Measurements from ENCODE around the gene PGM2L1.
"Not testable (repeated sequence)": the region's sequence is repeated elsewhere in the genome, so short reads cannot be mapped to it uniquely, and the experiment has no call there.

PGM2L1 gene

GRCh38 chr11:74398244-74399159 is at the start of gene PGM2L1:
Gene PGM2L1, minus strand, starts transcription at chr11:74398433. Its CDS starts 272 bp downstream, at chr11:74398161.
- FAIRE-seq, result peak; percentile 96

GRCh38 chr11:74447720-74448119 is 49.5 kb upstream of the PGM2L1 start:
- FAIRE-seq, result no peak

- FAIRE-seq, result no peak
Observed at GRCh38 chr11:74446532-74446938, 48.3 kb upstream of the PGM2L1 start.

- FAIRE-seq, result no peak
Observed at GRCh38 chr11:74444173-74444826, 46.1 kb upstream of the PGM2L1 start.

- no peak for FAIRE-seq
Observed at GRCh38 chr11:74443071-74443864, 45.0 kb upstream of the PGM2L1 start.

GRCh38 chr11:74442636-74443035 is 44.4 kb upstream of the PGM2L1 start:
- no peak for FAIRE-seq

GRCh38 chr11:74438681-74439080 is 40.4 kb upstream of the PGM2L1 start:
- FAIRE-seq, result no peak

GRCh38 chr11:74437441-74438042 is 39.3 kb upstream of the PGM2L1 start:
- FAIRE-seq, result no peak

- no peak for FAIRE-seq
Observed at GRCh38 chr11:74434528-74434927, 36.3 kb upstream of the PGM2L1 start.

GRCh38 chr11:74429205-74429604 is 31.0 kb upstream of the PGM2L1 start:
- FAIRE-seq, result no peak

GRCh38 chr11:74427384-74427886 is 29.2 kb upstream of the PGM2L1 start:
- FAIRE-seq, result no peak

- FAIRE-seq, result no peak
Observed at GRCh38 chr11:74425100-74425499, 26.9 kb upstream of the PGM2L1 start.

GRCh38 chr11:74418509-74418895 is 20.3 kb upstream of the PGM2L1 start:
- no peak for FAIRE-seq

- no peak for FAIRE-seq
Observed at GRCh38 chr11:74417860-74418508, 19.8 kb upstream of the PGM2L1 start.

GRCh38 chr11:74417379-74417804 is 19.2 kb upstream of the PGM2L1 start:
- no peak for FAIRE-seq

- not testable (repeated sequence) for FAIRE-seq
Observed at GRCh38 chr11:74416974-74417373, 18.7 kb upstream of the PGM2L1 start.

GRCh38 chr11:74412733-74413359 is 14.6 kb upstream of the PGM2L1 start:
- FAIRE-seq, result no peak

- FAIRE-seq, result no peak
Observed at GRCh38 chr11:74412321-74412720, 14.1 kb upstream of the PGM2L1 start.

- FAIRE-seq, result no peak
Observed at GRCh38 chr11:74409633-74410032, 11.4 kb upstream of the PGM2L1 start.

GRCh38 chr11:74403607-74404321 is 5.5 kb upstream of the PGM2L1 start:
- no peak for FAIRE-seq

GRCh38 chr11:74400606-74401005 is 2.4 kb upstream of the PGM2L1 start:
- no peak for FAIRE-seq
